GM12878 (cell line): ENCODE measurements around the gene B4GALT7. TPM values are rescaled to one million over a fixed set of nuclear protein-coding genes. Genes with fewer than 3 reads are reported as not detected.
A peak's percentile ranks its signal among the peaks of the same experiment; 100 is the strongest.

ENCODE experiments used
- ATAC-seq: fragments of 200-7000 bp; cut with Tn5 transposase; 3 replicates; pipeline ENCODE4 v1.9.1; 2020; ENCODE audit warnings: mild to moderate bottlenecking, moderate library complexity
- BruUV-seq: library from RNA; stranded (reverse); fragments of 400-500 nt; replicated peaks from 2 replicates; lab custom pipeline; 2021; lab: Mats Ljungman, UMichigan
- CTCF ChIA-PET: fragments of 300-600 bp; sonication (Branson Sonifier 250); formaldehyde crosslinking; extraction: SDS; loops from one replicate; lab custom pipeline; 2021; ENCODE audit warnings: inconsistent platforms; lab: Yijun Ruan, JAX
- POLR2A ChIA-PET: fragments of 350-600 bp; formaldehyde crosslinking; extraction: SDS; loops from one replicate; lab custom pipeline; 2021; ENCODE audit warnings: inconsistent platforms; lab: Charles Lee
- RAD21 ChIA-PET: fragments of 300-600 bp; sonication (Branson Sonifier 250); formaldehyde crosslinking; loops from one replicate; lab custom pipeline; 2023; ENCODE audit warnings: antibody characterized with exemption; ENCODE audit not compliant: unreplicated experiment; lab: Charles Lee
- SMC1A ChIA-PET: fragments of 300-600 bp; sonication (Branson Sonifier 250); formaldehyde crosslinking; loops from one replicate; lab custom pipeline; 2023; ENCODE audit not compliant: unreplicated experiment, uncharacterized antibody; lab: Charles Lee
- DNase-seq: peaks from one replicate; pipeline ENCODE4 v3.0.0-alpha.2; 2011; ENCODE audit warnings: low read depth, low spot score
- FAIRE-seq: peaks from 3 replicates; lab custom pipeline; 2011; peaks lifted over from hg19 to GRCh38; lab: Jason Lieb, UNC
- H2AFZ ChIP-seq: 2 replicates; pipeline ENCODE4 v1.6.0; 2011; ENCODE audit warnings: low read depth, low read length, control low read depth; ENCODE audit not compliant: control insufficient read depth
- H3K27ac ChIP-seq: 2 replicates; pipeline ENCODE4 v1.5.1; 2011; ENCODE audit warnings: control low read depth; ENCODE audit not compliant: control insufficient read depth, insufficient read depth
- H3K27me3 ChIP-seq, 2 experiments: replicated peaks in 1 of 2; 2 replicates each; pipeline versions ENCODE4 v1.6.0 to v1.6.1; 2011; ENCODE audit warnings: low read length in 1 of 2; ENCODE audit not compliant: control insufficient read depth in 2 of 2, insufficient read depth in 2 of 2
- H3K36me3 ChIP-seq, 2 experiments: 2 replicates each; pipeline ENCODE4 v1.5.1; 2011; ENCODE audit warnings: low read length in 1 of 2; ENCODE audit not compliant: control insufficient read depth in 2 of 2, insufficient read depth in 2 of 2
- H3K4me1 ChIP-seq: 2 replicates; pipeline ENCODE4 v1.6.1; 2011; ENCODE audit warnings: mild to moderate bottlenecking, low read length, moderate library complexity, mixed read lengths; ENCODE audit not compliant: control insufficient read depth, insufficient read depth
- H3K4me2 ChIP-seq: 2 replicates; pipeline ENCODE4 v1.6.0; 2011; ENCODE audit warnings: control low read depth; ENCODE audit not compliant: control insufficient read depth, insufficient read depth
- H3K4me3 ChIP-seq: fragments of 200-600 bp; sonication (generic); 2 replicates; pipeline ENCODE4 v1.5.1; 2016
- H3K79me2 ChIP-seq: 2 replicates; pipeline ENCODE4 v1.6.0; 2011; ENCODE audit warnings: low read length; ENCODE audit not compliant: control insufficient read depth, insufficient read depth
- H3K9ac ChIP-seq: 2 replicates; pipeline ENCODE4 v1.8.0; 2011; ENCODE audit warnings: low read length, control low read depth, mixed read lengths; ENCODE audit not compliant: control insufficient read depth, insufficient read depth
- H3K9me3 ChIP-seq: replicated peaks from 3 replicates; pipeline ENCODE4 v1.5.1; 2011; ENCODE audit warnings: mild to moderate bottlenecking, low read length; ENCODE audit not compliant: control insufficient read depth, insufficient read depth
- H4K20me1 ChIP-seq: 2 replicates; pipeline ENCODE4 v1.6.0; 2011; ENCODE audit not compliant: control insufficient read depth, insufficient read depth
- ATF3 ChIP-seq: IDR thresholded peaks from 2 replicates; pipeline ENCODE4 v1.6.1; 2011; ENCODE audit warnings: low read depth, mild to moderate bottlenecking, low read length, moderate library complexity, borderline replicate concordance; ENCODE audit errors: extremely low read depth
- CEBPB ChIP-seq, 2 experiments: fragments of 150-350 bp in 1 of 2; IDR thresholded peaks; 2 replicates each; pipeline ENCODE4 v1.6.1; 2012 to 2014; ENCODE audit warnings: low read depth in 2 of 2, low read length in 2 of 2, borderline replicate concordance in 1 of 2, inconsistent platforms in 1 of 2
- CTCF ChIP-seq, 3 experiments: IDR thresholded peaks in 2 of 3; conservative IDR thresholded peaks in 1 of 3; 2 replicates each; pipeline ENCODE4 v1.5.1; 2011; ENCODE audit warnings: low read depth in 3 of 3, low read length in 3 of 3, mild to moderate bottlenecking in 3 of 3, control low read depth in 2 of 3, moderate library complexity in 2 of 3, inconsistent platforms in 1 of 3, mixed read lengths in 1 of 3; ENCODE audit not compliant: control insufficient read depth in 2 of 3, insufficient read depth in 1 of 3; ENCODE audit errors: extremely low read depth in 1 of 3
- EZH2 ChIP-seq: IDR thresholded peaks from 2 replicates; pipeline ENCODE4 v1.6.1; 2012; ENCODE audit warnings: low read depth, mild to moderate bottlenecking, control low read depth, inconsistent platforms, low read length, borderline replicate concordance; ENCODE audit not compliant: control insufficient read depth
- IKZF2 ChIP-seq, 2 experiments: fragments of 450-650 bp; IDR thresholded peaks; 2 replicates each; pipeline ENCODE4 v1.6.1; 2017; ENCODE audit warnings: mild to moderate bottlenecking in 2 of 2, moderate library complexity in 2 of 2
- KAT2A ChIP-seq: conservative IDR thresholded peaks from 2 replicates; pipeline ENCODE4 v1.6.1; 2011; ENCODE audit warnings: low read depth, low read length; ENCODE audit not compliant: control insufficient read depth
- KLF5 ChIP-seq: fragments of 450-650 bp; IDR thresholded peaks from 2 replicates; pipeline ENCODE4 v1.6.1; 2014; ENCODE audit warnings: mild to moderate bottlenecking; ENCODE audit not compliant: partially characterized antibody
- RFX5 ChIP-seq: IDR thresholded peaks from 2 replicates; pipeline ENCODE4 v1.6.1; 2011; ENCODE audit warnings: low read depth, low read length, improper control_type of control experiment
- SMAD5 ChIP-seq: IDR thresholded peaks from 2 replicates; pipeline ENCODE4 v1.6.1; 2016; ENCODE audit warnings: antibody characterized with exemption, low read depth
- STAT1 ChIP-seq: fragments of 450-650 bp; conservative IDR thresholded peaks from 2 replicates; pipeline ENCODE4 v1.6.1; 2014; ENCODE audit warnings: antibody characterized with exemption, mild to moderate bottlenecking
- TAF1 ChIP-seq: IDR thresholded peaks from 2 replicates; pipeline ENCODE4 v1.6.1; 2011; ENCODE audit warnings: mild to moderate bottlenecking, low read depth, low read length, borderline replicate concordance
- TBL1XR1 ChIP-seq: IDR thresholded peaks from 2 replicates; pipeline ENCODE4 v1.6.1; 2012; ENCODE audit warnings: low read depth, low read length, improper control_type of control experiment
- ZNF24 ChIP-seq: fragments of 450-650 bp; IDR thresholded peaks from 2 replicates; pipeline ENCODE4 v1.6.1; 2017; ENCODE audit warnings: antibody characterized with exemption, mild to moderate bottlenecking
- ZNF384 ChIP-seq: IDR thresholded peaks from 2 replicates; pipeline ENCODE4 v1.6.1; 2012; ENCODE audit warnings: low read depth, mild to moderate bottlenecking, low read length, improper control_type of control experiment, borderline replicate concordance
- ZSCAN29 ChIP-seq: fragments of 450-650 bp; IDR thresholded peaks from 2 replicates; pipeline ENCODE4 v1.6.1; 2017; ENCODE audit warnings: mild to moderate bottlenecking, moderate library complexity
- WGBS: methylation state at CpG from one replicate; pipeline ENCODE4 v1.1.6; 2016; ENCODE audit warnings: low lambda C conversion rate; ENCODE audit not compliant: insufficient replicate concordance, insufficient coverage; ENCODE audit errors: missing lambda C conversion rate; 5-methylcytosine and 5-hydroxymethylcytosine counted together
- in situ Hi-C: fragments of 300-500 bp; cut with MboI; formaldehyde crosslinking; loops from 9 replicates; pipeline ENCODE4 v1.14.3; 2018; ENCODE audit warnings: mixed read lengths
- intact Hi-C: fragments of 100-400 bp; cut with micrococcal nuclease; formaldehyde crosslinking; loops from one replicate; pipeline ENCODE4 v1.14.2; 2022; ENCODE audit not compliant: unreplicated experiment
- polyA plus RNA-seq, 11 experiments: library from polyadenylated mRNA; depleted of rRNA in 4 of 11; unstranded in 6 of 11; stranded (reverse) in 5 of 11; fragments of >200 nt; fragmentation: Nextera tagmentation in 4 of 11; fragmentation: Illumina TruSeq in 1 of 11; extraction: Ambion mirVana in 4 of 11; extraction: Trizol in 1 of 11; gene quantifications; 1 replicate in 1 of 11; 2 replicates in 10 of 11; pipeline versions ENCODE4 v1.2.1 to v1.2.3, GENCODE V29; 2011 to 2016; ENCODE audit warnings: inconsistent platforms in 2 of 11, missing spikeins in 2 of 11, low read depth in 1 of 11
- total RNA-seq, 4 experiments: library from RNA; depleted of rRNA in 3 of 4; stranded (reverse); fragments of >200 nt in 3 of 4; fragmentation: Illumina TruSeq in 1 of 4; extraction: Trizol in 1 of 4; gene quantifications; 2 replicates each; pipeline versions ENCODE4 v1.2.1 to v1.2.3, GENCODE V29; 2013 to 2021
- TF ChIP-seq, protein P1 (sequence below): fragments of 450-650 bp; IDR thresholded peaks from 2 replicates; pipeline ENCODE4 v1.6.1; 2017; ENCODE audit warnings: mild to moderate bottlenecking

B4GALT7 gene
- total and polyA plus RNA-seq, 10 of the 15 experiments (the other 5 are each of a cell fraction or from before 2014, with no cell fraction given), result 0.34 to 27.3 (median 16.4) TPM

GRCh38 chr5:177598477-177598876 lies 1.5 kb upstream of the B4GALT7 start:
- peaks cover 14 to 29% of the 10 kb centered on the region in 2 experiments; a peak in 3 of 4 replicates for H3K36me3 ChIP-seq
- ATAC-seq, result no peak
- intact Hi-C loops (loop anchor here (10.0 kb wide), 1 partner anchor 294 kb away; the partner anchor contains the start of genes PRELID1 and RAB24), in situ Hi-C loops (no loop called here)
- H3K9ac ChIP-seq, result no peak overlapping the region; the same call in 1 of the 2 replicates
- no TSS peak for BruUV-seq
- peaks cover 20% of the 10 kb centered on the region for H3K79me2 ChIP-seq
- FAIRE-seq, result no peak
- WGBS, result 35% methylated on average over 5 of the region's 5 CpGs
- no peak overlapping the region for H3K27ac ChIP-seq
- peak overlapping the region; percentile 59 for H3K4me2 ChIP-seq
- ChIA-PET CTCF (interaction anchor here (0.8 to 1.7 kb wide), 3 partner anchors 9 to 208 kb away, joined by 3 to 5 read pairs (median 5); no protein-coding TSS in a partner anchor), SMC1A (interaction anchor here (1.2 kb wide), 1 partner anchor 20 kb away, joined by 4 read pairs; no protein-coding TSS in a partner anchor), RAD21 (no interaction called here), POLR2A (interaction anchor here (0.9 kb wide), 1 partner anchor 143 kb away, joined by 4 read pairs; no protein-coding TSS in a partner anchor)
- H4K20me1 ChIP-seq, result no peaks in the 10 kb centered on the region
- H2AFZ ChIP-seq, result no peak overlapping the region
- H3K4me1 ChIP-seq, result peaks cover 8% of the 10 kb centered on the region
- no peak for TF ChIP-seq RFX5
- TF ChIP-seq ZSCAN29, result no peak
- TF ChIP-seq, protein P1, sequence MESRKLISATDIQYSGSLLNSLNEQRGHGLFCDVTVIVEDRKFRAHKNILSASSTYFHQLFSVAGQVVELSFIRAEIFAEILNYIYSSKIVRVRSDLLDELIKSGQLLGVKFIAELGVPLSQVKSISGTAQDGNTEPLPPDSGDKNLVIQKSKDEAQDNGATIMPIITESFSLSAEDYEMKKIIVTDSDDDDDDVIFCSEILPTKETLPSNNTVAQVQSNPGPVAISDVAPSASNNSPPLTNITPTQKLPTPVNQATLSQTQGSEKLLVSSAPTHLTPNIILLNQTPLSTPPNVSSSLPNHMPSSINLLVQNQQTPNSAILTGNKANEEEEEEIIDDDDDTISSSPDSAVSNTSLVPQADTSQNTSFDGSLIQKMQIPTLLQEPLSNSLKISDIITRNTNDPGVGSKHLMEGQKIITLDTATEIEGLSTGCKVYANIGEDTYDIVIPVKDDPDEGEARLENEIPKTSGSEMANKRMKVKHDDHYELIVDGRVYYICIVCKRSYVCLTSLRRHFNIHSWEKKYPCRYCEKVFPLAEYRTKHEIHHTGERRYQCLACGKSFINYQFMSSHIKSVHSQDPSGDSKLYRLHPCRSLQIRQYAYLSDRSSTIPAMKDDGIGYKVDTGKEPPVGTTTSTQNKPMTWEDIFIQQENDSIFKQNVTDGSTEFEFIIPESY, result no peak
- no peak for TF ChIP-seq KLF5
- TF ChIP-seq ZNF24, result no peak
- no peak for TF ChIP-seq STAT1
- no peak for TF ChIP-seq TBL1XR1
- TF ChIP-seq TAF1, result no peak
- TF ChIP-seq CTCF (IDR thresholded peaks at IDR 0.05 in 2 of 3, conservative IDR thresholded peaks at IDR 0.05 in 1 of 3; ENCODE audit: control insufficient read depth in 2 of 3, extremely low read depth in 1 of 3, insufficient read depth in 1 of 3, low read depth in 3 of 3, low read length in 3 of 3), result no peak
- no peak for TF ChIP-seq IKZF2 (IDR thresholded peaks at IDR 0.05)
- TF ChIP-seq CEBPB (IDR thresholded peaks at IDR 0.05; ENCODE audit: borderline replicate concordance in 1 of 2, low read depth in 2 of 2, low read length in 2 of 2), result no peak
- no peak for TF ChIP-seq ZNF384
- TF ChIP-seq EZH2, result no peak
- no peak for TF ChIP-seq ATF3
- TF ChIP-seq SMAD5, result no peak
- no peak for TF ChIP-seq KAT2A
- DNase-seq, result no peak
- H3K27me3 ChIP-seq, result no peaks in the 10 kb centered on the region
- H3K9me3 ChIP-seq, result no peaks in the 10 kb centered on the region
- H3K4me3 ChIP-seq, result no peak overlapping the region
